Hepatocyte (in vitro differentiated cells): ENCODE data around the gene CSPG5. TPM values are rescaled to one million over a fixed set of nuclear protein-coding genes. Genes with fewer than 3 reads are reported as not detected.

ENCODE experiments used
- DNase-seq: peaks from one replicate; pipeline ENCODE4 v3.0.0-alpha.2; 2016; ENCODE audit warnings: low spot score
- H2AFZ ChIP-seq: fragments of 200-600 bp; sonication (generic); 2 replicates; pipeline ENCODE4 v1.6.0; 2016; ENCODE audit warnings: antibody characterized with exemption, mild to moderate bottlenecking
- H3K27ac ChIP-seq: fragments of 200-600 bp; sonication (generic); 2 replicates; pipeline ENCODE4 v1.5.1; 2016; ENCODE audit warnings: mild to moderate bottlenecking
- H3K27me3 ChIP-seq: fragments of 200-600 bp; sonication (generic); 2 replicates; pipeline ENCODE4 v1.6.1; 2016
- H3K36me3 ChIP-seq: fragments of 200-600 bp; sonication (generic); replicated peaks from 2 replicates; pipeline ENCODE4 v1.5.1; 2016; ENCODE audit warnings: low read depth; ENCODE audit not compliant: insufficient read depth
- H3K4me1 ChIP-seq: fragments of 200-600 bp; sonication (generic); 2 replicates; pipeline ENCODE4 v1.5.1; 2016; ENCODE audit warnings: mild to moderate bottlenecking, moderate library complexity; ENCODE audit not compliant: insufficient read depth
- H3K4me2 ChIP-seq: fragments of 200-600 bp; sonication (generic); 2 replicates; pipeline ENCODE4 v1.6.0; 2016
- H3K4me3 ChIP-seq: fragments of 200-600 bp; sonication (generic); 2 replicates; pipeline ENCODE4 v1.5.1; 2016; ENCODE audit warnings: mild to moderate bottlenecking
- H3K79me2 ChIP-seq: fragments of 200-600 bp; sonication (generic); 2 replicates; pipeline ENCODE4 v1.6.0; 2017; ENCODE audit warnings: mild to moderate bottlenecking
- H3K9me2 ChIP-seq: fragments of 200-600 bp; sonication (generic); replicated peaks from 2 replicates; pipeline ENCODE4 v1.6.0; 2017; ENCODE audit warnings: mild to moderate bottlenecking; ENCODE audit not compliant: insufficient read depth
- H3K9me3 ChIP-seq: fragments of 200-600 bp; sonication (generic); 2 replicates; pipeline ENCODE4 v1.5.1; 2016; ENCODE audit warnings: low read depth, mild to moderate bottlenecking
- H4K20me1 ChIP-seq: fragments of 200-600 bp; sonication (generic); 2 replicates; pipeline ENCODE4 v1.6.0; 2016; ENCODE audit warnings: mild to moderate bottlenecking; ENCODE audit not compliant: insufficient read depth, poor library complexity, severe bottlenecking
- CTCF ChIP-seq: fragments of 200-600 bp; sonication (generic); IDR thresholded peaks from 2 replicates; pipeline ENCODE4 v1.5.1; 2016; ENCODE audit warnings: antibody characterized with exemption, mild to moderate bottlenecking; ENCODE audit not compliant: poor library complexity
- EZH2 ChIP-seq: fragments of 200-600 bp; sonication (generic); IDR thresholded peaks from 2 replicates; pipeline ENCODE4 v1.6.1; 2016; ENCODE audit warnings: antibody characterized with exemption, mild to moderate bottlenecking, borderline replicate concordance
- EZH2phosphoT487 ChIP-seq: fragments of 200-600 bp; sonication (generic); IDR thresholded peaks from one replicate; pipeline ENCODE4 v1.6.1; 2018; ENCODE audit warnings: antibody characterized with exemption, mild to moderate bottlenecking, low read depth, moderate library complexity; ENCODE audit not compliant: unreplicated experiment, severe bottlenecking
- whole genome bisulfite sequencing: methylation state at CpG from one replicate; pipeline ENCODE4 v1.1.6; 2016; ENCODE audit warnings: low lambda C conversion rate; ENCODE audit errors: missing lambda C conversion rate; 5-methylcytosine and 5-hydroxymethylcytosine counted together
- polyA plus RNA-seq: library from polyadenylated mRNA; unstranded; fragments of >200 nt; fragmentation: Nextera tagmentation; extraction: Ambion mirVana; gene quantifications from 2 replicates; pipeline ENCODE4 v1.2.1, GENCODE V29; 2016
- total RNA-seq: library from RNA; depleted of rRNA; stranded (reverse); fragments of >200 nt; gene quantifications from 2 replicates; pipeline ENCODE4 v1.2.3, GENCODE V29; 2014

CSPG5 gene
- total and polyA plus RNA-seq, 2 experiments from 2014 or later = 0.34 to 0.47 TPM

- Histone ChIP-seq H3K9me3 (no peaks in the 10 kb centered on the region), H3K4me1 (no peaks in the 10 kb centered on the region), H3K4me2 (no peak overlapping the region), H4K20me1 (no peaks in the 10 kb centered on the region), H3K4me3 (no peak overlapping the region), H3K27ac (no peak overlapping the region), H2AFZ (no peak overlapping the region), H3K36me3 (no peaks in the 10 kb centered on the region), H3K9me2 (no peaks in the 10 kb centered on the region), H3K79me2 (peaks cover 14% of the 10 kb centered on the region), H3K27me3 (no peaks in the 10 kb centered on the region)
- 85% methylated on average over 2 of the region's 2 CpGs for WGBS
- no peak for DNase-seq
- TF ChIP-seq EZH2 (no peak), CTCF (no peak), EZH2phosphoT487 (no peak)
These were observed 28.7 kb upstream of the CSPG5 start for GRCh38 chr3:47607335-47607734.

- H2AFZ ChIP-seq = no peak overlapping the region
- no peaks in the 10 kb centered on the region for H3K27me3 ChIP-seq
- H3K9me2 ChIP-seq = no peaks in the 10 kb centered on the region
- no peak overlapping the region for H3K27ac ChIP-seq
- H3K36me3 ChIP-seq = no peaks in the 10 kb centered on the region
- peaks cover 14% of the 10 kb centered on the region for H3K79me2 ChIP-seq
- H4K20me1 ChIP-seq = no peaks in the 10 kb centered on the region
- no peak for DNase-seq
- 96% methylated on average over 5 of the region's 5 CpGs for WGBS
- H3K4me2 ChIP-seq = no peak overlapping the region
- H3K4me3 ChIP-seq = no peak overlapping the region
- no peak for TF ChIP-seq EZH2
- no peak for TF ChIP-seq EZH2phosphoT487
- H3K4me1 ChIP-seq = no peaks in the 10 kb centered on the region
- H3K9me3 ChIP-seq = no peaks in the 10 kb centered on the region
These were observed 27.5 kb upstream of the CSPG5 start for GRCh38 chr3:47606165-47606564.

DNA sequence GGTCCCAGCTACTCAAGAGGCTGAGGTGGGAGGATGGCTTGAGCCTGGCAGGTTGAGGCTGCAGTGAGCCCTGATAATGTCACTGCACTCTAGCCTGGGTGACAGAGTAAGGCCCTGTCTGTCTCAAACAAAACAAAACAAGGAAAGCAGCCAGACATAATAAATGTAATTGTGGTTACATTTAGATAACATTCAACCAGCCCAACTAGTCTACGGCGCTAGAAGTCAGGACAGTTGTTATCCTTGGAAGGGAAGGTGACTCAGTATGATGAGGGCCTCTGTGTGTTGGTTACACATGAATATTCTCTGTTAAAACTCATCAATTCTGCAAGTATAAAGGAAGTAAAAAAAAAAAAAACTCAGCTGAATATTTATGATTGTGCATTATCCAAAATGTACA, 27.0 kb upstream of the CSPG5 start:
- Histone ChIP-seq H3K4me1 (no peaks in the 10 kb centered on the region), H3K9me2 (no peaks in the 10 kb centered on the region), H2AFZ (no peak overlapping the region), H4K20me1 (no peaks in the 10 kb centered on the region), H3K4me2 (no peak overlapping the region), H3K27ac (no peak overlapping the region), H3K4me3 (no peak overlapping the region), H3K9me3 (no peaks in the 10 kb centered on the region), H3K27me3 (no peaks in the 10 kb centered on the region), H3K79me2 (peaks cover 14% of the 10 kb centered on the region), H3K36me3 (no peaks in the 10 kb centered on the region)
- 63% methylated on average over 2 of the region's 2 CpGs for WGBS
- DNase-seq = no peak
- no peak for TF ChIP-seq EZH2phosphoT487

DNA sequence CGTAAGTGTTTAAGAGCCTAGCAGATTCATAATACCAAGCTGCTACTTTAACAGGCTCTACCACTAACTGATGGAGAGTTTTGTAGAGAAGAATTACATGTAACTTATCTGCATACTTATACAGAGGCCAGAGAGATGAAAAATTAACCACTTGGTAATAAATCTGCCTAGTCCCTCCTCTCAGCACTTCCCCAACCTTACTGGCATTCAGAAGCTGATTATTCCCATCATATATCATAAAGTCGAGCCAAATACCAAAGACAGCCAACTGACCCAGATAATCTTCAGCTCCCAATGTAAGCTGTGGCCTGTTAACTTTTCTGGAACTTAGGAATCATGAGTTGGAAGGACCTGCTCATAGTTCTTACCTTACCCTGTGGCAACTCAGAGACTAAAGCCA, 25.5 kb upstream of the CSPG5 start:
- H3K4me3 ChIP-seq = no peak overlapping the region
- no peaks in the 10 kb centered on the region for H3K36me3 ChIP-seq
- no peaks in the 10 kb centered on the region for H4K20me1 ChIP-seq
- 100% methylated on average over 2 of the region's 2 CpGs for WGBS
- H3K4me2 ChIP-seq = no peak overlapping the region
- H3K27me3 ChIP-seq = no peaks in the 10 kb centered on the region
- DNase-seq = no peak
- TF ChIP-seq EZH2phosphoT487 (no peak), EZH2 (no peak), CTCF (no peak)
- H3K79me2 ChIP-seq = peaks cover 14% of the 10 kb centered on the region
- H3K27ac ChIP-seq = no peak overlapping the region
- H3K9me3 ChIP-seq = no peaks in the 10 kb centered on the region
- no peak overlapping the region for H2AFZ ChIP-seq
- H3K9me2 ChIP-seq = no peaks in the 10 kb centered on the region
- no peaks in the 10 kb centered on the region for H3K4me1 ChIP-seq

DNA sequence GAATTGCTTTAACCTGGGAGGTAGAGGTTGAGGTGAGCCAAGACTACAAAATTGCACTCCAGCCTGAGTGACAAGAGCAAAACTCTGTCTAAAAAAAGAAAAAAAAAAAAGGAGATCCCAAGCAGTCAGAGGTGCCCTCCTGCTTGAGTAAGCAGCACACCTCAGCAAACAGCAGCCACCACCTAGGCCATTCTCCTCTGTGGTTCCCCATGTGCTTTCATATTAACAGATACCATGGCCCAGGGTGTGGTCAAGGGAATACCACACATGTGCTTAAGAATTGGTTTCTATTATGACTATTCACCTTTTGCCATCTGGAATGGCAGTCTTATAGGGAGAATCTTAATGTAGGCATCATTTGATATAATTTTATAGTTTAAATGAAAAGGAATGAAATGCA, 24.7 kb upstream of the CSPG5 start:
- TF ChIP-seq EZH2 (no peak), CTCF (no peak), EZH2phosphoT487 (no peak)
- no peak overlapping the region for H3K4me3 ChIP-seq
- no peak overlapping the region for H3K27ac ChIP-seq
- no peaks in the 10 kb centered on the region for H4K20me1 ChIP-seq
- no peaks in the 10 kb centered on the region for H3K4me1 ChIP-seq
- peaks cover 14% of the 10 kb centered on the region for H3K79me2 ChIP-seq
- H3K27me3 ChIP-seq = no peaks in the 10 kb centered on the region
- H3K36me3 ChIP-seq = no peaks in the 10 kb centered on the region
- H2AFZ ChIP-seq = no peak overlapping the region
- no peak for DNase-seq
- H3K9me3 ChIP-seq = no peaks in the 10 kb centered on the region
- no peak overlapping the region for H3K4me2 ChIP-seq
- no peaks in the 10 kb centered on the region for H3K9me2 ChIP-seq
